ENCODE data around the gene C6orf120.

GRCh38 chr6:169701954-169702839 lies at the start of gene C6orf120, which contains the start of gene WDR27:
- TF ChIP-seq EZH2phosphoT487 (IDR thresholded peaks at IDR 0.05; ENCODE audit: borderline replicate concordance) (no peak), POLR2A (IDR thresholded peaks at IDR 0.05; ENCODE audit: borderline replicate concordance, extremely low read depth, insufficient read depth, insufficient read length) (peak; percentile 52)
- TF ChIP-seq, protein P1, sequence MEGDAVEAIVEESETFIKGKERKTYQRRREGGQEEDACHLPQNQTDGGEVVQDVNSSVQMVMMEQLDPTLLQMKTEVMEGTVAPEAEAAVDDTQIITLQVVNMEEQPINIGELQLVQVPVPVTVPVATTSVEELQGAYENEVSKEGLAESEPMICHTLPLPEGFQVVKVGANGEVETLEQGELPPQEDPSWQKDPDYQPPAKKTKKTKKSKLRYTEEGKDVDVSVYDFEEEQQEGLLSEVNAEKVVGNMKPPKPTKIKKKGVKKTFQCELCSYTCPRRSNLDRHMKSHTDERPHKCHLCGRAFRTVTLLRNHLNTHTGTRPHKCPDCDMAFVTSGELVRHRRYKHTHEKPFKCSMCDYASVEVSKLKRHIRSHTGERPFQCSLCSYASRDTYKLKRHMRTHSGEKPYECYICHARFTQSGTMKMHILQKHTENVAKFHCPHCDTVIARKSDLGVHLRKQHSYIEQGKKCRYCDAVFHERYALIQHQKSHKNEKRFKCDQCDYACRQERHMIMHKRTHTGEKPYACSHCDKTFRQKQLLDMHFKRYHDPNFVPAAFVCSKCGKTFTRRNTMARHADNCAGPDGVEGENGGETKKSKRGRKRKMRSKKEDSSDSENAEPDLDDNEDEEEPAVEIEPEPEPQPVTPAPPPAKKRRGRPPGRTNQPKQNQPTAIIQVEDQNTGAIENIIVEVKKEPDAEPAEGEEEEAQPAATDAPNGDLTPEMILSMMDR (IDR thresholded peaks at IDR 0.05 in 2 of 3, conservative IDR thresholded peaks at IDR 0.05 in 1 of 3; ENCODE audit: borderline replicate concordance in 1 of 3, insufficient read depth in 1 of 3, low read depth in 2 of 3, low read length in 2 of 3), result no peak
